Dermis microvascular lymphatic vessel endothelial cell (primary cell): ENCODE measurements around the gene CCDC137. TPM values are rescaled to one million over a fixed set of nuclear protein-coding genes. Genes with fewer than 3 reads are reported as not detected.

Source experiments
- DNase-seq, 2 donors: peaks; one replicate each; pipeline versions ENCODE4 v3.0.0 to v3.0.0-alpha.2; 2010; ENCODE audit warnings: low read depth in 2 of 2
- total RNA-seq: library from RNA; depleted of rRNA; stranded (reverse); fragments of >200 nt; gene quantifications from 2 replicates; pipeline ENCODE4 v1.2.1, GENCODE V29; 2014

Gene CCDC137
- total RNA-seq, 1 donor from 2014 or later = 6.3 TPM

GRCh38 chr17:81701288-81702071 is 34.9 kb downstream of the CCDC137 start:
- DNase-seq = no peak

- DNase-seq = peak; percentile 83 to 94
These were observed 36.6 kb downstream of the CCDC137 start, which contains the start of gene MRPL12 for GRCh38 chr17:81702934-81703746. Gene MRPL12, plus strand, starts transcription at chr17:81703367. Its CDS starts 135 bp downstream, at chr17:81703502.

DNA sequence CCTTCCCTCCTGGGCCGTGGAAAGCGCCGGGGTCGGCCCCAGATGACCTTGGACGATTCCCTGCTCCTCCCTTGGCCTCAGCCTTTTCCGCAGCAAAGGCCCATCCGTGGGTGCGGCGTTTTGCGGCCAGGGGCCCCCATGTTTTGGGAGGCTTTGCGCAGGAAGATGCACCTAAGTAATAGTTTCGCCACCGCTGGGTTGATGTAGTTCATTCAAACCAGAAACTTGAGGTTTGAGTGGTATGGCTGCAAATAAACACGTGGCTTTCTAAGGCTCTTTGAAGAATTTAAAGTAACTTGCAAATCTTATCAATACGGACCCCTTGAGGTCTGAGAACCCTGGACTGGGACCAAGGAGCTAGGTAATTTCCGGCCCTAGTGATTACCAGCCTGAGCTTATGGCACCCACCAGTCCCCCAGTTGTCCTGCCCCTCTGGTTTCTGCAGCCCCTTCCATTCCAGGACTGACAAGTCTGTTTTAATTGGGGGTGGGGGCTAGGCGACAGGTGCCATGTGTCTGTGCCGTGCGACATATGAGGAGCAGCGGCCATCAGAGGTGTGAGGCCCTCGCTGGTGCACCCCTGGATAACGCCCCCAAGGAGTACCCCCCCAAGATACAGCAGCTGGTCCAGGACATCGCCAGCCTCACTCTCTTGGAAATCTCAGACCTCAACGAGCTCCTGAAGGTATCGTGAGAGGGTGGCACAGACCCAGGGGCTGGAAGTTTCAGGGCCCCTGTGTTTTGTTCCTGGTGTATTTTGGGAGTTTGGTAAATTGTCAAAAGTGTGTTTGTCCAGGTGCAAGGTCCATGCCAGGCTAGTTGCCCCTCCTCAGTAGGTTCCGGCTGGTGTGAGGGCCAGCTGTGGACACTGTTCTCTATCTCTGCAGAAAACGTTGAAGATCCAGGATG is 37.5 kb downstream of the CCDC137 start:
- DNase-seq = no peak

GRCh38 chr17:81705518-81706231 is 39.1 kb downstream of the CCDC137 start:
- no peak for DNase-seq

GRCh38 chr17:81706232-81706611 is 39.7 kb downstream of the CCDC137 start:
- DNase-seq = no peak

DNA sequence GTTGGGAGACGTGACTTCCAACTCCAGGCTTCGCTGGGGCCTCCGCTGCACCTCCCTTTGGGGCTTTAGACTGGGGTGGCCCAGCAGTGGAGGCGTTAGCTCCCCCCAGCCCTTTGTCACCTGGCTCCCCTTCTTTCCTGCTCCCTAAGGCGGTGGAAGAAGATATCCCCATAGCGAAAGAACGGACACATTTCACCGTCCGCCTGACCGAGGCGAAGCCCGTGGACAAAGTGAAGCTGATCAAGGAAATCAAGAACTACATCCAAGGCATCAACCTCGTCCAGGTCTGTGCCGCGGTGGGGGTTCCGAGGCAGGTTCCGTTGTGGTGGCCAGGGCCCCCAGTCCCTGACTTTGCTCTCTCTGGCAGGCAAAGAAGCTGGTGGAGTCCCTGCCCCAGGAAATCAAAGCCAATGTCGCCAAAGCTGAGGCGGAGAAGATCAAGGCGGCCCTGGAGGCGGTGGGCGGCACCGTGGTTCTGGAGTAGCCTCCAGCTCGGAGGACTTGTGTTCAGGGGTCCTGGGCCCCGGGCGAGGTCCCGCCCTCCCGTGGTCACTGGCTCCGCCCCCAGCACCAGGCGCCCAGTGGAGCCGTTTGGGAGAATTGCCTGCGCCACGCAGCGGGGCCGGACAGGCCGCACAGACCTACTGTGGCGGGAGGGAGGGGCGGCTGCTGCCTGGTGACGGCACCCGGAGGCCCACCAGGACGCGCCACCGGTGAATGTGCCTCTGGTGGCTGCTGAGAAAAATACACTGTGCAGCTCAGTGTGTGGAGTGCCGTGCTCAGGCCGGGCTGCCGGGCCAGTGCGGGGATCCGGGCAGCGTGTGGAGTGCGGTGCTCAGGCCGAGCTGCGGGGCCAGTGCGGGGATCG is 40.5 kb downstream of the CCDC137 start:
- no peak for DNase-seq

DNA sequence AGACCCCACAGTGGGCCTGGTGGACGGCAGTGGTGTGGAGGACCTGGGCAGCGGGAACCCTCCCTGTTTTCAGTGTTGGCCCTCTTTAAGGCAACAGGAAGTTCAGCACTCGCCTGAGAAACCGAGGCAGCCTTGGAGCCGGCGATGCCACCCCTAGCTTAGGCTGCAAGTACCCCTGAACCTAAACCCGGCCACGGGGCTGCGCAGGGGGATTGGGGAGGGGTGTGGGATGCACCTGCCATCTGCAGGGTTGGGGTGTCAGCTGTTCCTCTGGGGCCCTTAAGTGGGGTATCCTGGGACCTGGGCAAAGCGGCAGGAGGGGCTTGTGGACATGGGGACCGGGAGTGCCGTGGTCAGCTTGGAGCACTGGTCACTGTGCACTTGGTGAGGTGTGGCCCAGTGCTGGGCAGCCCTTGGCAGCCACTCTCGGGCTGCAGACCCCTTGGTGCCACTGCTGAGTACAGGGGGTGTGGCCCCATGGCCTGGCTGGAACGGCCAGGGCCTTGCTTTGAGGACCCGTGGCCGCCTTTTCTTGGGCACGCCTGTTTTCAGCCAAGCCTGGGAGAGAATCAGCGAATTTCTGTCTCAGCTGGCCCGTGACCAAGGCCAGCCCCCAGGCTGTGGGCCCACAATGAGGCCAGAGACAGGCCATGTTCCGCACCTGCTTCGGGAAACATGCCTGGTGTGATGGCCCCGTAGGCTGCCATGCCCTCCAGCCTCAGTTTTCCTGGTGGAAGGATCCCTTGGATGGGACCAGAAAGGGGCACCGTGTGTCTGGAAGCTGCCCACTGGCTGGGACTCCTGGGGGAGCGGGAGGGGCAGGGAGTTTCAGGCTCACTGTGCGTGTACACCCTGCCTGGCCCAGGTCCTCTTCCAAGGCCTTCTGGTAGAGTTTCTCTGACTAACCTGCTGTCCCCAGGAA is 41.4 kb downstream of the CCDC137 start:
- DNase-seq = no peak

- DNase-seq = no peak
These were observed 42.2 kb downstream of the CCDC137 start for GRCh38 chr17:81708739-81709185.

GRCh38 chr17:81710514-81711308 is 44.2 kb downstream of the CCDC137 start:
- no peak for DNase-seq

GRCh38 chr17:81711814-81712467 is 45.4 kb downstream of the CCDC137 start, which contains the start of gene SLC25A10:
Gene SLC25A10, plus strand, starts transcription at chr17:81712284. Its CDS starts 143 bp downstream, at chr17:81712427.
- peak; percentile 36 to 83 for DNase-seq

DNA sequence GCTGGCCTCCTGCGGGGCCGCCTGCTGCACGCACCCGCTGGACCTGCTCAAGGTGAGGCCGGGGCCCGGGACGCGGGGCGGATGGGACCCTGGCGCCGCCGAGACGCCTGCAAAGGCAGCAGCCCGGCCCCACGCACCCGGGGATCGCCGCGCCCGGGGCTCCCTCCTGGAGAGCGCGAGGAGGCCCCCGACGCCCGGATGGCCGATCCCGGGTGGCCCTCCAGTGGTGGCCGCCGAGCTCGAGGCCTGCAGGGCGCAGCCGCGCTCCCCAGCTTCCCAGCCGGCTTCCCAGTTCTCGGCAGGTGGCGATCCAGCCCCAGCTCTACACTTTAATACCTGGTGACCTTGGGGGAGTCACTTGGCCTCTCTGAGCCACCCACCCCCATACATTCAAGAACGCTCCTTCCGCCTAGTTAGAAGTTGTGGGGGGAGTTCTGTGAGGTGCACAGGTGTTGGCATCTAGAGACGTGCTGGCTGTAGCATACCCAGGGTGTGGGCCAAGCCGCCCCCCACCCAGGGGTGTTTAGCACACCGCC is 46.0 kb downstream of the CCDC137 start:
- peak in 1 of 2 donors; percentile 31 for DNase-seq

GRCh38 chr17:81713004-81713555 is 46.5 kb downstream of the CCDC137 start:
- DNase-seq = no peak

DNA sequence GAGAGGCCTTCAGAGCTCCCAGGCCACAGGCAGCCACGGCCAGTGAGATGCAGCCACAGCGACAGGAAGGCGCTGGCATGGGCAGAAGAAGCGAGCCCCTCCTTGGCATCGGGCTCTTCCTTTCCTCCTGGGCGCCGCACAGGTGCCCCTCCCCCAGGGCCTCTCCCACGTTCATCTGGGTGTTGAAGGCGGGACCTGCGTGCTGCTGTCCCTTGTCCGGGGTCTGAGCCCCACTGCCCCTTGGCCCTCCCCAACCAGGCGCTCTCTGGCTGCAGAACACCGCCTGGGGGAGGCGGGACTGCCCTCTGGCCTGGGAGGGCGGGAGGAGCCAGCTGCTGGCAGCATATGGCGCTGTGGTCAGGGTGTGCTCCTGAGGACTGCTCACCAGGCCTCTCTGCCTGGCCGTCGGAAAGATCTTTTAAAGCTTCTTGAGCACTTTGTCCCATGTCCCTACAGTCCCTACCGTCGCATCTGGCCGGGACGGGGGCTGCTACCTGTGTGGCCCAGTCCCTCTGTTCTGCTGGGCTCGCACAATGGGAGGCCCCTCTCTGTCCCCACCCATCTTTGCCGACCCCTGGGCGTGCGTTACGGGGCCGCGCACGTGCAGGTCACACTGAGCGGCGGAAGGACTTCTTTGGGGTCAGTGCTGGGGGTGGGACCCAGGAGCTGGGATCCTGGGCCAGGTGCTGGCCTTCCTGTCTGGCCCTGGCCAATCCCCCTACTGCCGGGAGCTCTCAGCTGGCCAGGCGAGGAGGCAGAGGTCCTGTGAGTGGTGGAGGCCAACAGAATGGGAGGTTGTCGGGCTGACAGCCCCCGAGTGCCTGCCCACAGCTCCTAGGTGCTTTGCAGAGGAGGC is 47.2 kb downstream of the CCDC137 start:
- no peak for DNase-seq

DNA sequence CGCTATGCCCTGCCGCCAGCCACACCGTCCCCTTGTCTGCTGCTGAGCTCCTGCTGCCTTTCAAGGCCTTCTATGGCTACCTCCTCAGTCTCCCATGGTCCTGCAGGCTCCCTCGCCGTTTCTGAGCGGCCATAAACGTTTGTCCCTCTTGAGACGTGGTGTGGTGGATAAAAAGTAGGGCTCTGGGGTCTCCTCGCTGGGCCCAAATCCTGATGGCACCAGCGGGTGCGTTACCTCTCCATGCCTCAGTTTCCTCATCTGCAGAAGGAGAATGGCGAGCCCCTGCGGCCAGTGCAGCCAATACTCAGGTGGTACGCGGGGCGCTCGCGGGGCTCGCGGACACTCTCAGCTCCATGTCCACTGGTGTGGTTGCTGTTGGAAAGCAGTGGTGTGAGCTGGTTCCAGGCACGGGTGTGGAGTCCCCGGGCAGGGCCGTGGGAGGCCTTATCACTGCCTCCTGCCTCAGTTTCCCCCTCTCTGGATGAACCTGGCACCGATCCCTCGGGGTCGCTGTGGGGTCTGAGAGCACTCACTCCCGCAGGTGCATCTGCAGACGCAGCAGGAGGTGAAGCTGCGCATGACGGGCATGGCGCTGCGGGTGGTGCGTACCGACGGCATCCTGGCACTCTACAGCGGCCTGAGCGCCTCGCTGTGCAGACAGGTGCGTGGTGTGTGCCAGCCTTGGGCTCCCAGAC is 48.0 kb downstream of the CCDC137 start:
- no peak for DNase-seq
